ENCODE results near the gene PTPN11.
"Not testable (repeated sequence)": the region's sequence is repeated elsewhere in the genome, so short reads cannot be mapped to it uniquely, and the experiment has no call there.

PTPN11 gene

GRCh38 chr12:112413855-112414625 lies 4.7 kb upstream of the PTPN11 start:
- DNase-seq (ENCODE audit: low spot score), result no peak
- TF ChIP-seq CTCF (IDR thresholded peaks at IDR 0.05; ENCODE audit: extremely low read depth, missing control alignments), result no peak

- DNase-seq (ENCODE audit: low spot score), result not testable (repeated sequence)
Observed at GRCh38 chr12:112415457-112415856, 3.3 kb upstream of the PTPN11 start.

DNA sequence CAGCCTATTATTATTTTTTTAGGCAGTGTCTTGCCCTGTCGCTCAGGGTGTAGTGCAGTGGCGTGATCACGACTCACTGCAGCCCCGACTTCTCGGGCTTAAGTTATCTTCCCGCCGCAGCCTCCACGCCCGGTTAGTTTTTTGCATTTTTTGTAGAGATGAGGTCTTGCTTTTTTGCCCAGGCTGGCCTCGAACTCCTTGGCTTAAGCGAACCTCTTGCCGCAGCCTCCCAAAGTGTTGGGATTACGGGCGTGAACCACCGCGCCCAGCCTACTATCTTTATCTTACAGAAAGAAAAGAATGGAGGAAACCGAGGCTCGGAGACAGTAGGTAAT lies 507 bp upstream of the PTPN11 start:
- DNase-seq (ENCODE audit: low spot score), result no peak
- no peak for TF ChIP-seq CTCF (IDR thresholded peaks at IDR 0.05; ENCODE audit: extremely low read depth, missing control alignments)

GRCh38 chr12:112419297-112420133 lies 768 bp downstream of the PTPN11 start:
- peak; percentile 26 for DNase-seq (ENCODE audit: low spot score)

DNA sequence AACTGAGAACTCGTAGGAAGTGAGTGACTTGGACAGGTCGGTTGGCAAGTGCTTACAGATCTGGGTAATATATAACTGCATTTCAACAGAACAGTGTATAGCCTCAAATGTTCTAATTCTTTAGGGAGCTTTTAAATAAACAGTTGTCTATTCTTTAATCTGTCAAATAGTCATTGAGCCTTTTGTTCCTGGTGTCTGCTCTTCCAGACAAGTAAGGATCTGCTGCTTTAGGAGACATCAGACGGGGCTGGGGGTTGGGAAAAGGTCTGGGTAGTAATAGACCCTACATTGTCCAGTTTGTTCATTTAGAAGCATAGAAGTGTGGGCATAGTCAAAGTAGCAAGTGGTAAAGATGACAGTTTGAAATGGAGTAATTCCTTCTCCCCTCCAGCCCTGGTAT lies 2.0 kb downstream of the PTPN11 start:
- no peak for DNase-seq (ENCODE audit: low spot score)
- no peak for TF ChIP-seq CTCF (IDR thresholded peaks at IDR 0.05; ENCODE audit: extremely low read depth, missing control alignments)

More at GRCh38 chr12:112419297-112420133, 768 bp downstream of the PTPN11 start:
- no peak for TF ChIP-seq CTCF (IDR thresholded peaks at IDR 0.05; ENCODE audit: extremely low read depth, missing control alignments)

DNA sequence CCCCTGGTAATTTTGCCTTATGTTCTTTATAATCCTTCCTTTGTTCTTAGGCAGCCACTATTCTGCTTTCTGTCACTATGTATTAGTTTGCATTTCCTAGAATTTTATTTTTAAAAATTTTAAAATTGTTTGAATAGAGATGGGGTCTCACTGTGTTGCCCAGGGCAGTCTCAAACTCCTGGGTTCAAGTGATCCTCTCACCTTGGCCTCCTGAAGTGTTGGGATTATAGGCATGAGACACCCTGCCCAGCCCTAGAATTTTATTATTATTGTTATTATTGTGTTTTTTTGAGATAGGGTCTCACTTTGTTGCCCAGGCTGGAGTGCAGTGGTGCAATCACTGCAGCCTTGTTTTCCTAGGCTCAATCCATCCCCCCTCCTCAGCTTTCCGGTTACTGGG lies 2.6 kb downstream of the PTPN11 start:
- TF ChIP-seq CTCF (IDR thresholded peaks at IDR 0.05; ENCODE audit: extremely low read depth, missing control alignments), result no peak
- DNase-seq (ENCODE audit: low spot score), result no peak

DNA sequence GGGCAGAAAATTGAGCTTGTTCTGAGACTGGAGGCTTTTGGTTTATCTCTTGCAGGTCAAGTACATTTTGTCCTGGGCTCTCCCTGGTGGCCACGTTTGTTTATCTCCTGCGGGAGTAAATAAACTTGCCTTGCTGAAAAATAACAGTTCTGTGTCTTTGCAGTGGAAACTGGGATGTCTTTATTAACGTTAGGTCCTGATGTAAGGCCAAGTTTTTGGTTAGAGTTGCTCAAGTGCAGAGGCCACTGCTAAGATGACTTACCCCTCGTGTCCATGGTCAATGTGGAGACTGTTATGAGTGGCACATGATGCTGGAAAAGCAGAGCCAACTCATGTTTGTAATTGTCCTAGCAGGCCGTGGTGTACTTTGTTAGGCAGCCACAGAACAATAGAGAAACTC lies 3.8 kb downstream of the PTPN11 start:
- no peak for TF ChIP-seq CTCF (IDR thresholded peaks at IDR 0.05; ENCODE audit: extremely low read depth, missing control alignments)
- no peak for DNase-seq (ENCODE audit: low spot score)

Measured in GM20000 (cell line).